Body of pancreas (tissue), 4 donors: ENCODE data around the gene ATXN7. TPM values are rescaled to one million over a fixed set of nuclear protein-coding genes. Genes with fewer than 3 reads are reported as not detected.

Experiments used
- ATAC-seq: fragments of 150-250 bp; one replicate; pipeline ENCODE4 v1.9.1; 2016
- DNase-seq, 4 donors: peaks; one replicate each; pipeline ENCODE4 v3.0.0-alpha.2; 2019
- H3K27ac ChIP-seq, 4 donors: fragments of 200-600 bp; sonication (generic); 1 replicate in 3 of 4; 2 replicates in 1 of 4; pipeline versions ENCODE4 v1.5.1 to v1.6.1; 2016 to 2019; ENCODE audit warnings: mild to moderate bottlenecking in 1 of 4, mixed read lengths in 1 of 4, moderate library complexity in 1 of 4
- H3K27me3 ChIP-seq, 2 donors: fragments of 200-600 bp; sonication (generic); one replicate each; pipeline ENCODE4 v1.6.0; 2016; ENCODE audit warnings: mild to moderate bottlenecking in 1 of 2
- H3K36me3 ChIP-seq, 2 donors: fragments of 200-600 bp; sonication (generic); replicated peaks in 1 of 2; 2 replicates each; pipeline ENCODE4 v1.5.1; 2016; ENCODE audit warnings: low read depth in 2 of 2; ENCODE audit not compliant: insufficient read depth in 1 of 2
- H3K4me1 ChIP-seq: fragments of 200-600 bp; sonication (generic); one replicate; pipeline ENCODE4 v1.6.0; 2016
- H3K4me3 ChIP-seq, 2 donors: fragments of 200-600 bp; sonication (generic); 1 replicate in 1 of 2; 2 replicates in 1 of 2; pipeline ENCODE4 v1.5.1; 2016 to 2019
- H3K9me3 ChIP-seq, 3 donors: fragments of 200-600 bp; sonication (generic); 1 replicate in 2 of 3; 2 replicates in 1 of 3; pipeline ENCODE4 v1.5.1; 2016
- POLR2A ChIP-seq, 3 donors: fragments of 450-650 bp; IDR thresholded peaks; one replicate each; pipeline ENCODE4 v1.6.1; 2016; ENCODE audit warnings: antibody characterized with exemption in 3 of 3, mild to moderate bottlenecking in 2 of 3
- WGBS, 2 donors: methylation state at CpG; one replicate each; pipeline ENCODE4 v1.1.5; 2017; 5-methylcytosine and 5-hydroxymethylcytosine counted together
- intact Hi-C: fragments of 100-400 bp; cut with DNase I; formaldehyde crosslinking; loops from one replicate; pipeline ENCODE4 v1.15.1; 2023
- total RNA-seq, 2 donors: library from RNA; depleted of rRNA; stranded (reverse); fragments of >200 nt; gene quantifications; one replicate each; pipeline ENCODE4 v1.1.0, GENCODE V29; 2016
- TF ChIP-seq, protein P1 (sequence below), 7 experiments: fragments of 450-650 bp in 4 of 7; fragments of 200-600 bp in 3 of 7; sonication (generic) in 3 of 7; IDR thresholded peaks; one replicate each; pipeline ENCODE4 v1.5.1; 2016 to 2019; ENCODE audit warnings: antibody characterized with exemption in 7 of 7

The ATXN7 gene
- total RNA-seq, 2 donors from 2014 or later: 36.3 to 43.8 TPM

DNA sequence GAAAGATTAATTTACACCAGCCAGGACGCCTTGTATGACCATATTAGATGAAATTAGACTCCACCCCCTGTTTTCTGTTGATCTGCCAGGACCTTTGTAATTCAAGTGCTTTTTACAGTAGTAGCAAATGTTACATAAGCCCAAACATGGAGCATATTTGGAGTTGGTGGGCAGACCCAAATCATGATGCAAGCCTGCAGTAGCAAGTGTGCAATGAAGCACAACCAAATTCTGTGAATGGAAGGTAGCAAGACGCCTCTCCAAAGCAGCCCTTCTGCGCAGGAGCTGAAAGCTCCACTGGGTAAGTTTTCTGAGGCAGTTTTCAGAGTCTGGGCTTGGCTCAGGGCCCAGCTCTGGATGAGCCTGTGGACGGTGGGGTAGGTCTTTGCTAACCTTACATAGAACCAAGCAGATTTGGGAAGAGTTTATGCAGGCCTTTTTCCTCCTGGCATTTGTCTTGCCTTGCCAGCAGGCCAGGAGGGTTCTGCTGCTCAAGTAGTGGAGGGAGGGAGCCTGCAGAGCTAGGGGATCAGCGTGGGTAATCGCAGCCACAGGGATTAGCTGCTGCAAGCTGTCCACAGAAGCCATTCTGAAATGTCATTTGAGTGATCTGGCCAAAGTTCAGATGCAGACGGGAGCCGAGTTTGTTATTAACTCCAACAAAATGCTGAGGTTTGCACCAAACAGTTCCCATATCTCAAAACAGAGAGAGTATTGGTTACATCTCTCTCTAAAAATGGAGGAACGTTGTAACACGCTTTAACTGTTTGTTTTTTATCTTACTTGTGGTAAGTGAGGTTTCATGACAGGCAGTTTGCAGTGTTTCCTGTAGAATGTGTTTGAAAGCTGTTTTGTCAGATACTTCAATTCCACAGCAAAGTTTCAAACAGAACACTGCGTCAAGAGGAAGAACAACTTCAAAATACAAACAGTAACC, 104.3 kb downstream of the ATXN7 start:
- Histone ChIP-seq H3K27me3 (no peaks in the 10 kb centered on the region), H3K36me3 (no peaks in the 10 kb centered on the region), H3K27ac (peak overlapping the region; percentile 82 to 90 (median 86)), H3K9me3 (no peaks in the 10 kb centered on the region), H3K4me3 (no peak overlapping the region), H3K4me1 (peaks cover 94% of the 10 kb centered on the region)
- DNase-seq (peak; percentile 56 to 72 (median 63)), ATAC-seq (peak; percentile 65)
- intact Hi-C loops: no loop called here
- peak in 2 of 3 donors; percentile 38 to 44 for TF ChIP-seq POLR2A (IDR thresholded peaks at IDR 0.05)
- TF ChIP-seq, protein P1, sequence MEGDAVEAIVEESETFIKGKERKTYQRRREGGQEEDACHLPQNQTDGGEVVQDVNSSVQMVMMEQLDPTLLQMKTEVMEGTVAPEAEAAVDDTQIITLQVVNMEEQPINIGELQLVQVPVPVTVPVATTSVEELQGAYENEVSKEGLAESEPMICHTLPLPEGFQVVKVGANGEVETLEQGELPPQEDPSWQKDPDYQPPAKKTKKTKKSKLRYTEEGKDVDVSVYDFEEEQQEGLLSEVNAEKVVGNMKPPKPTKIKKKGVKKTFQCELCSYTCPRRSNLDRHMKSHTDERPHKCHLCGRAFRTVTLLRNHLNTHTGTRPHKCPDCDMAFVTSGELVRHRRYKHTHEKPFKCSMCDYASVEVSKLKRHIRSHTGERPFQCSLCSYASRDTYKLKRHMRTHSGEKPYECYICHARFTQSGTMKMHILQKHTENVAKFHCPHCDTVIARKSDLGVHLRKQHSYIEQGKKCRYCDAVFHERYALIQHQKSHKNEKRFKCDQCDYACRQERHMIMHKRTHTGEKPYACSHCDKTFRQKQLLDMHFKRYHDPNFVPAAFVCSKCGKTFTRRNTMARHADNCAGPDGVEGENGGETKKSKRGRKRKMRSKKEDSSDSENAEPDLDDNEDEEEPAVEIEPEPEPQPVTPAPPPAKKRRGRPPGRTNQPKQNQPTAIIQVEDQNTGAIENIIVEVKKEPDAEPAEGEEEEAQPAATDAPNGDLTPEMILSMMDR (IDR thresholded peaks at IDR 0.05): no peak
- 1 to 4% methylated on average over 10 to 11 of the region's 11 CpGs for WGBS, 2 donors

DNA sequence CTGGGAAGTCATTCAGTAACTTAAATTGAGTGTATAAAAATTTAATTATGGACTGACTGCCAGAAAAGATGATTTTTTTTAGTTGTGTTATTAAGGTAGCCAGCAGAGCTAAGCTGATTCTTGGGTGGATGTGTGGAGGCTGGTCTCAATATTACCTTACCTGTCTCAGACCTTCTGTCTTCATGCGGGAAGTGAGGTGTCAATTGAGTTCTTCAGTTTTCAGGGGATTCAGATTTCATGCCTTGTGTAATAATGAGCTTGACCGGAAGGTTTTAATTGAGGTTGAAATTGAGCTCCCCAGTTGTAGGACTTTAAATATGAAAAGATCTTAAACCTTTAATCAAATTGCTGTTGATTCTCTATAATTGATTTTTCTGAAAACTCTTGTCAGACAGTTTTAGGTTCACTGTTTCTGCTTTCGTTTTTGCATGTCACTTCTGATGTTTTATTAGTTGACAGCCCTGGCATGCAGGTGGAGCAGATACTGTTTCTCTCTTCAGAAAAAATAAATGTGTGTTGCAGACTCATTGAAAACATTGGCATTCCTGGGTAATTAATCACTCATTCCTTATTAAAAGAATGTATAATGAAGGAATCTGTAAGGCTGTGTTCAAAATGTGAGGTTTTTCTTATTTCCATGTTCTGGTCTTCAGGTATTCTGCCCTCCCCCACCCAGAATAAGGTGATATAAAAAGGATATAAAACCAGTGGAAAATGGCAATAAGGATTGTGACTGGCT, 105.1 kb downstream of the ATXN7 start:
- Histone ChIP-seq H3K36me3 (no peaks in the 10 kb centered on the region), H3K27ac (peak overlapping the region; percentile 82 to 90 (median 86)), H3K27me3 (no peaks in the 10 kb centered on the region), H3K4me1 (peaks cover 97% of the 10 kb centered on the region), H3K9me3 (no peaks in the 10 kb centered on the region), H3K4me3 (no peak overlapping the region)
- no peak for TF ChIP-seq POLR2A (IDR thresholded peaks at IDR 0.05)
- TF ChIP-seq, protein P1 (IDR thresholded peaks at IDR 0.05): peak in 2 of 7 experiments; percentile 8 to 10
- 4 to 11% methylated on average over 3 of the region's 3 CpGs for WGBS, 2 donors
- DNase-seq (no peak), ATAC-seq (no peak)
- intact Hi-C loops: no loop called here

DNA sequence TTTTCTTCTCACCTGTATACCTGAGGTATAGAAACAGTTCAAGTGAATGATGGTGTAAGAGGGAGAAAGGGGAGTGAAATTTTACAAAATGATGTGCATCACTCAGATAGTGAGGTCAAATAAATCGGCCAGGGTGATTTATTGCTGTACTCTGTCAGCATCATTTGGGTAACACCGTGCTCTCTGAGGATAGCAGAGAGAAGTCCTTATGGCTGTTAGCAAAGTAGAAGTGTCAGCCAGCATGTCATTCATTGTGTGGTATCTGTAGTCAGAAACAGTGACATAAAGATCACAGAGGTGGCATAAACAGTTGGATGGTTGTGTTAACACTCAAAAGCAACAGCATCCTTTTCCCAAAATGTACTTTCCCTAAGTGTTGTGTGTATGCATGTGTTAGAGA, 106.2 kb downstream of the ATXN7 start:
- Histone ChIP-seq H3K27ac (peak overlapping the region; percentile 37 to 90 (median 86)), H3K9me3 (no peaks in the 10 kb centered on the region), H3K4me3 (no peak overlapping the region), H3K4me1 (peaks cover 97% of the 10 kb centered on the region), H3K36me3 (no peaks in the 10 kb centered on the region), H3K27me3 (no peaks in the 10 kb centered on the region)
- no peak for ATAC-seq
- intact Hi-C loops: no loop called here
- WGBS, 2 donors: 6 to 7% methylated on average over 2 of the region's 2 CpGs
- no peak for TF ChIP-seq POLR2A (IDR thresholded peaks at IDR 0.05)
- TF ChIP-seq, protein P1 (IDR thresholded peaks at IDR 0.05): no peak
- no peak for DNase-seq

- intact Hi-C loops: no loop called here
- WGBS, 2 donors: 25 to 29% methylated on average over 11 of the region's 11 CpGs
- Histone ChIP-seq H3K27ac (peak overlapping the region; percentile 37 to 90 (median 86)), H3K4me1 (peaks cover 97% of the 10 kb centered on the region), H3K27me3 (no peaks in the 10 kb centered on the region), H3K9me3 (no peaks in the 10 kb centered on the region), H3K36me3 (no peaks in the 10 kb centered on the region), H3K4me3 (no peak overlapping the region)
- ATAC-seq: no peak
- DNase-seq: peak in 2 of 4 donors; percentile 46 to 48
- TF ChIP-seq POLR2A (IDR thresholded peaks at IDR 0.05): no peak
- TF ChIP-seq, protein P1 (IDR thresholded peaks at IDR 0.05): no peak
Measured at GRCh38 chr3:63970631-63971475, 107.2 kb downstream of the ATXN7 start.
